HG03354 (cell line): ENCODE results near the gene ACE.

Experiments used
- ATAC-seq: cut with Tn5 transposase; IDR thresholded peaks from one replicate; pipeline ENCODE4 v1.9.1; 2021; ENCODE audit warnings: mild to moderate bottlenecking; ENCODE audit not compliant: unreplicated experiment, poor library complexity, severe bottlenecking

Gene ACE

GRCh38 chr17:63476854-63477479 is at the start of gene ACE:
ACE (plus strand) TSS chr17:63477061; CDS start chr17:63477095, 34 bp downstream.
- peak; percentile 58 for ATAC-seq

- ATAC-seq = no peak
These were observed 47.1 kb upstream of the ACE start for GRCh38 chr17:63429766-63430165.

DNA sequence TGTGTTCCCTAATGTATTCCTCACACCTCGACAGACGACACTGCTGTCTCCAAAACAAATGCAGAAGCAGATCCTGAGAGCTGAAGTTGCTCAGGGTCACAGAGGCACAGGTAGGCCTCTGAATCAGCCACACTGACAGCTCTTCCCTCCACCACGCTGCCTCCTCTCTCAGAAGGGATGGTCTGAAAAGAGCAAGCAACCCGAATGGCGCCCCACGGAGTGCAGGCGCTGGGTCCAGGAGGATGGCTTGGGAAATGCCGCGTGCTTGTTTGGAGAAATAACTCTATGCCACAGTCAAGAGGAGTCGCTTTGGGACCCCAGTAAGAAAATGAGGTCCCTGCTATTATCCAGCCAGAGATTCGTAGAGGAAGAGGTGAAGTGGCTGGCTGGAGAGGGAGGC is 46.6 kb upstream of the ACE start:
- ATAC-seq = no peak

GRCh38 chr17:63431618-63431938 is 45.3 kb upstream of the ACE start:
- ATAC-seq = no peak

DNA sequence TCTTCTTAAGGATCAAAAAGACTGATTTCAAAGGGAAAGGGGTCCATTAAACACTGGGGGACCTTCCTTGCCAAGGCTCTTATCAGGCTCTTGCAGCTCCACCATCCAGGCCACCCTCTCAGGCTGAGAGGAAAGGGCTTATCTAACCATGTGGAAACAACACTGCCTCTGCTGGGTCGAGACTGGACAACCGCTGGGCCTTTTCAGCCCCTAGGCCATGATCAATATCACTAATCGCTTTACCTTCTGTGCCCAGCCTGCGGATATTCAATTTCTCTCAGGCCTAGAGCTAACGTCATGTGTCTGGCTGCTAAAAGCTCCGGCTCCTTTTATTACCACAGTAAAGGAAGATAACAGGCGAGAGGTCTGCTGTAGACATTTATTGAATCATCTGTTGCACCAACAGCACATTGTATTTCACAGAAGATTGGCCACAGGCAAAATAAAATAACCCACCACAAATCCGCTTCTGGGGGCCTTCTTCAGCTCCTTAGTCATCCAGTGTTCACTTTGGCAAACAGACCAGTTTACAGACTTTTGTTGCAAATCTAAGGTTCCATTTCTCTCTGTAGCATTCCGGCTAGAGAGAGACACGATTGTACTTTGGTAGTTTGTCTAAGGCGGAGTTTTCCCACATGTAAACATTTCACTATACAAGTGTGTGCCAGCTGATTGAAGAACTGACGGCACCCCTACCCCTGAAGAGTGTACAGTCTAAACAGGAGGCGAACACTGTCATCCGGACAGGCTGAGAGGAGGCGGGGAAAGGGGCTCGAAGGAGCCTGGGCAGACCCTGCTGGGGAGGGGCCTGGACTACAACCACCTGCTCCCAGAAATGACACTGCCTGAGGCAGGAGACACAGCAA is 44.7 kb upstream of the ACE start:
- ATAC-seq = no peak

DNA sequence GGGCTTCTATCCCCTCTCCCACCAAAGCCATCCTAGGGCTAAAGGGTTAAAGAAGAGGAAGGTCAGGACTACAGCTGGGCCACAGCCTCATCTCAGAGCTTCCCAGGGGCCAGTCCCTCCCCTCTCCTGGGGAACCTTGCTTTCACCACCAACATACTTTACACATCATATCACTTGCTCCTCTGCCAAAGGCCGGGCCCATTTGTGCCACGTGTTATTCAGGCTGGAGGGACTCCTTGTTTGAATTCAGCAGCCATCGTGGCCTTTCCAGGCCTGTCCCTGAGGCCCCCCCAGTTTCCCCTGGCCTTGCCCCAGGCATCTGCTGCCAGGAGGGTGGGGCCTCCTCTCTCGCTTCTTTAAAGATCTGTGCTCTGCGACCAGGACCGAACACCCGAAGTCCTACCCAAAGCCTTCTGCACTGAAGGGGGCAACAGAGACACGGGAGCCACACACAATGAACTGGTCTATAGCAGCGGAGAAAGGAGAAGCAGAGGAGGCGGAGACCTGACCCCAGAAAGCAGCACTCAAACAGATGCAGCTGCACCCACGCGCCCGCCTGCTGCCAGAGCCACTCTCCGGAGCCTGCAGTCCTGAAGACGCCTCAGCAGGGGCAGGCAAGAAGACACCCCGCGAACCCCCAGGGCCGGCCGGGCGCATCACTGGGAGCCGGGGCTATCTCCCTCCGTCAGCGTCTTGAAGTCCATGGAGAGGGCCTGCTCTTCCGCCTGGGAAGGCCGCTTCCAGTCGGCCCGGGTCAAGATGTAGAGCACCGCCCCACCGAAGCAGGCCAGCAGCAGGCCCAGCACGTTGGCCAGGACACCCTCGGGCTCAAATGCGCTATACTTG is 42.9 kb upstream of the ACE start:
- ATAC-seq = no peak

DNA sequence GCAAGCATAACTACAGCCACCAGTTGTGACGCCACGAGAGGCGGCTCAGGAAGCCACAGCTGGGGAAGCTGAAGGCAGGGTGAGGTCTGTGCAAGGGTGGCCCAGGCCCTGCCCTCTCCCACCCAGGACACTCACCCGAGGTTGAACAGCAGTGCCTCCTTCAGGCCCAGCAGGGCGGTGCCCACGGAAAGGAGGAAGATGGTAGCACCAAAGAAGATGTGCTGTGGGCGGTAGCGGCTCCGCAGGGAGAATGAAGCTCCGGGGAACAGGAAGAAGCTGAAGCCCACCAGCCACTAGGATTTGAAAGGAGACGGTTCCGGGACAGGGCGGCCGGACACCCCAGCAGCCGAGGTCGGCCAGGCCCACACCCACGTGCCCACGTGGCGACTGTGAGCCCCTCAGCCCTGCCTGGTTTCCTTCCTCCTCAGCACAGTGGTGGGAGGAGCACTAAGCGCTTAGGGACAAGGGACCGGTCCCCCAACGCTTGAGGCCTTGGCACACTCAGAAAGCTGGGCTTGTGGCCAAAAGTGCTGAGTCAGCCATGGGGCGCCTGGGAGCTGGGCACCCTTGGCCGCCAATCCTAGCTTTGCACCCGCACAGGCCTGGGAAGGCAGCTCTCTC is 41.8 kb upstream of the ACE start:
- no peak for ATAC-seq

DNA sequence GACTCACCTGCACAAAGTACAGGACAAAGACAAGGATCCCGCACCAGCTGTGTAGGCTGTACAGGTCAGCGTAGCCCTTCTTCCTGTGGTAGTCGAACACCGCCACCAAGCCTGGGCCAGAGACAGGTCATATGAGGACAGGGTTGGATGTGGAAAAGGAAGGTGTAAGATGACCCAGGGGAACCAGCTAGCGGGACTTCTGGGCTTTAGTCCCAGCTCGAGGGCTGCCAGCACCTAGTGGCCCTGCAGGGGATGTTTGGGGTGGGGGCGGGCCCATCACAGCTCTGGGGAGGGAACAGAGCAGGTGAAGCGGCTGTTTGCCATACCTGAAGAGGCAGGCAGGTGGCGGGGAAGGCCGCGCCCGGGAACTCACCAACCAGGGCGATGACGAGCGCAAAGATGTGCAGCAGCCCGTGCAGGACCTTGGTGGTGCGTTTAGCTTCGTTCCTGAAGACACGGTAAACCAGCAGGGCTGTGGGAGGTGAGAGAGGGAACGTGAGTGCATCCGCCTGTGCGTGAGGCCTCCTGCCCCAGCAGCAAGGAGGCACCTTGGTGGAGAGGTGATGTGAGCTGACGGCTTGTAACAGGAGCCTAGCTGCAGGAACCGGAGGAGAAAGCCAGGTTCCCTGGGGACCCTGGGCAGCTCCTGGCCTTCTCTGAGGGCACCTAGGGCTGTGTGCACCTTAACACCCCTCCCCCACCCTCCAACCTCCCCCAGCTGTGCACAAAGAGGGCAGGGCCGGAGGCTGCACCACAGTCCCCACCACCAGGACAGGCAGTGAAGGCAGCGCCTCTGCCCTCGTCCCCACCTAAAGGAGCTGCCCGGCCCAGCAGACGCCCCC is 41.0 kb upstream of the ACE start:
- ATAC-seq = no peak

- ATAC-seq = no peak
These were observed 40.2 kb upstream of the ACE start for GRCh38 chr17:63436523-63437110.

DNA sequence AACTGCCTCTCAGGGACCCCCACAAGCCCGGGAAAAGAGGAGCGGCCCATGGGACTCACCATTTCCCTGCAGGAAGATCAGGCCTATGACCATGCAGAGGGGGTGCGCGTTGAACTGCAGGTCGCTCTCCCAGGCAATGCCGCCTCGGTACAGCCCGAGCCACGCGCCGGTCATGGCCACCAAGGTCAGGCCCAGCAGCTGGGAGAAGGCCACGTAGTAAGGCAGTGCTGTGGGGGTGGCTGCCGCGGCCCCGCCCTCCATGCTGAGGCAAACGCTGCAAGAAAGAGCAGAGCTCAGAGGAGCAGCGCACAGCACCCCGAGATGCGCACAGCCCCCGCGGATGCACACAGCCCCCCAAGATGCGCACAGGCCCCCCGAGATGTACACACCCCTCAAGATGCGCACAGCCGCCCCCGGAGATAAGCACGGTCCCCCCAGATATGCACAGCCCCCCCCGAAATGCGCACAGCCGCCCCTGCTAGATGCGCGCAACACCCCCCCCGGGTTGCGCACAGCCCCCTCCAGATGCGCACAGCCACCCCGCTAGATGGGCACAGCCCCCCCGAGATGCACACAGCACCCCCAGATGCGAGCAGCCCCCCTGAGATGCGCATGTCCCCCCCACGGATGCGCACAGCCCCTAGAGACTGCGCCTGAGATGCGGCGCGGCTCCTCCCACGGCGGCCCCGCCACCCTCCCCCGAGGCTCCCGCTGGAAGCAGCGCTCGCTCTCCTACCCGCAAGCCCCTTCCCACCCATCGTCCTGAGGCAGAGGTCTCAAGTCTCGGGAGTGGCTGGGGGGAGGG is 39.4 kb upstream of the ACE start:
- no peak for ATAC-seq

- no peak for ATAC-seq
These were observed 38.5 kb upstream of the ACE start for GRCh38 chr17:63438092-63439051.

- ATAC-seq = no peak
These were observed 37.2 kb upstream of the ACE start for GRCh38 chr17:63439687-63440086.

DNA sequence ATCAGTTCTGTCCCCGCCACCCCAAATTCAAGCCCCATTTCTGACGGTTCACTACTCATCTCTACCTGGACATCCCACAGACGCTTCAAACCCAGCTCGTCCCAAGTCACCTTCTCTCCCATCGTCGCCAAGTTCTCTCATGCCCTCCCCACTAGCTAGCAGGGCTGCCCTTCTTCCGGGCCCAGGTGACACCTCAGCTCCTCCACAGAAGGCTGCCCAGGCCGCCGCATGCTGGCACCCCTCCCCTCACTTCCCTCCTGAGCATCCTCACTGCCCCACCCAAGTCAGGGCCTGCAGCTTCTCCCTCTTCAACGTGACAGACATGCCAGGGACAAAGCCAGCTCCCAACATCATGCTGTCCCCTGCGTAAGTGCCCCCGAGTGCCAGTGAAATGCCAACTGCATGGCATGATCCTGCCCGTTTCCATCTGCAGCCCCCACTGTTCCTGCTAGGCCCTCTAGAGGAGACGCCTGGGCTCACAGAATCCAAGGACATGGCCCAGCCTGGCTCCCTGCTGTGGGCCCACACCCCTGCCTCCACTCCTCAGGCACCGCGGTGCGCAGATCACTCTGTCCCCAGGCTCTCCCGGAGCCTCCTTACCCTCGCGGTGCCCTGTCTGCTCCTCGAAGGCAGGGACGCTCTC is 36.6 kb upstream of the ACE start:
- ATAC-seq = no peak

GRCh38 chr17:63440770-63441335 is 36.0 kb upstream of the ACE start:
- no peak for ATAC-seq

GRCh38 chr17:63441654-63442053 is 35.2 kb upstream of the ACE start:
- no peak for ATAC-seq

- ATAC-seq = no peak
These were observed 34.8 kb upstream of the ACE start for GRCh38 chr17:63442074-63442473.
